Gastrocnemius medialis (tissue), 4 donors: ENCODE data around the gene PIP4K2C.

Experiments used
- POLR2A ChIP-seq, 2 donors: fragments of 450-650 bp; IDR thresholded peaks; one replicate each; pipeline ENCODE4 v1.6.1; 2017; ENCODE audit warnings: antibody characterized with exemption in 2 of 2, mild to moderate bottlenecking in 2 of 2, moderate library complexity in 2 of 2
- TF ChIP-seq, protein P1 (sequence below), 5 experiments: fragments of 450-650 bp in 3 of 5; fragments of 200-600 bp in 2 of 5; sonication (generic) in 2 of 5; IDR thresholded peaks in 4 of 5; conservative IDR thresholded peaks in 1 of 5; 1 replicate in 4 of 5; 2 replicates in 1 of 5; pipeline ENCODE4 v1.5.1; 2016 to 2019; ENCODE audit warnings: antibody characterized with exemption in 5 of 5, mild to moderate bottlenecking in 3 of 5, moderate library complexity in 3 of 5

GRCh38 chr12:57607958-57608663 lies 17.1 kb downstream of the PIP4K2C start:
- TF ChIP-seq, protein P1, sequence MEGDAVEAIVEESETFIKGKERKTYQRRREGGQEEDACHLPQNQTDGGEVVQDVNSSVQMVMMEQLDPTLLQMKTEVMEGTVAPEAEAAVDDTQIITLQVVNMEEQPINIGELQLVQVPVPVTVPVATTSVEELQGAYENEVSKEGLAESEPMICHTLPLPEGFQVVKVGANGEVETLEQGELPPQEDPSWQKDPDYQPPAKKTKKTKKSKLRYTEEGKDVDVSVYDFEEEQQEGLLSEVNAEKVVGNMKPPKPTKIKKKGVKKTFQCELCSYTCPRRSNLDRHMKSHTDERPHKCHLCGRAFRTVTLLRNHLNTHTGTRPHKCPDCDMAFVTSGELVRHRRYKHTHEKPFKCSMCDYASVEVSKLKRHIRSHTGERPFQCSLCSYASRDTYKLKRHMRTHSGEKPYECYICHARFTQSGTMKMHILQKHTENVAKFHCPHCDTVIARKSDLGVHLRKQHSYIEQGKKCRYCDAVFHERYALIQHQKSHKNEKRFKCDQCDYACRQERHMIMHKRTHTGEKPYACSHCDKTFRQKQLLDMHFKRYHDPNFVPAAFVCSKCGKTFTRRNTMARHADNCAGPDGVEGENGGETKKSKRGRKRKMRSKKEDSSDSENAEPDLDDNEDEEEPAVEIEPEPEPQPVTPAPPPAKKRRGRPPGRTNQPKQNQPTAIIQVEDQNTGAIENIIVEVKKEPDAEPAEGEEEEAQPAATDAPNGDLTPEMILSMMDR (IDR thresholded peaks at IDR 0.05 in 4 of 5, conservative IDR thresholded peaks at IDR 0.05 in 1 of 5) = no peak
- TF ChIP-seq POLR2A (IDR thresholded peaks at IDR 0.05) = no peak
